ENCODE results near the gene MYO3B.

DNA sequence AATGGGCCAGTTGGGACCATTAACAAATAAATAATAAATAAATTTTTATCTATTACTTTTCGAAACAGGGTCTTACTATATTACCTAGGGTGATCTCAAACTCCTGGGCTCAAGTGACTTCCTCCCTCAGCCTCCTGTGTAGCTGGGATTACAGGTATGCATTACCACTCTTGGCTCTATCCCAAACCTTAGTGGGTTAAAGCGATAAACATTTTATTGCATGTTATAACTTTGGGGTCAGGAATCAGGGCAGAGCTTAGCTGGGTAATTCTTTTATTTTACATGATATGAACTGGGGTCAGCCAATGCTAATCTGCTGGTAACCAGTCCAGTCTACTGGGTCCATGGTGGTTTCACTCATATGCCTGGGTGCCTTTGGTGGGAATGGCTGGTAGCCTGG lies 127.8 kb downstream of the MYO3B start:
- TF ChIP-seq, protein P1, sequence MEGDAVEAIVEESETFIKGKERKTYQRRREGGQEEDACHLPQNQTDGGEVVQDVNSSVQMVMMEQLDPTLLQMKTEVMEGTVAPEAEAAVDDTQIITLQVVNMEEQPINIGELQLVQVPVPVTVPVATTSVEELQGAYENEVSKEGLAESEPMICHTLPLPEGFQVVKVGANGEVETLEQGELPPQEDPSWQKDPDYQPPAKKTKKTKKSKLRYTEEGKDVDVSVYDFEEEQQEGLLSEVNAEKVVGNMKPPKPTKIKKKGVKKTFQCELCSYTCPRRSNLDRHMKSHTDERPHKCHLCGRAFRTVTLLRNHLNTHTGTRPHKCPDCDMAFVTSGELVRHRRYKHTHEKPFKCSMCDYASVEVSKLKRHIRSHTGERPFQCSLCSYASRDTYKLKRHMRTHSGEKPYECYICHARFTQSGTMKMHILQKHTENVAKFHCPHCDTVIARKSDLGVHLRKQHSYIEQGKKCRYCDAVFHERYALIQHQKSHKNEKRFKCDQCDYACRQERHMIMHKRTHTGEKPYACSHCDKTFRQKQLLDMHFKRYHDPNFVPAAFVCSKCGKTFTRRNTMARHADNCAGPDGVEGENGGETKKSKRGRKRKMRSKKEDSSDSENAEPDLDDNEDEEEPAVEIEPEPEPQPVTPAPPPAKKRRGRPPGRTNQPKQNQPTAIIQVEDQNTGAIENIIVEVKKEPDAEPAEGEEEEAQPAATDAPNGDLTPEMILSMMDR (IDR thresholded peaks at IDR 0.05), result no peak
- TF ChIP-seq EZH2 (IDR thresholded peaks at IDR 0.05; ENCODE audit: borderline replicate concordance, insufficient read depth, low read depth, low read length, poor library complexity, severe bottlenecking), result no peak

All from B cell (primary cell).